B cell (primary cell): Measurements from ENCODE around the gene OCIAD2. TPM values are rescaled to one million over a fixed set of nuclear protein-coding genes. Genes with fewer than 3 reads are reported as not detected.
"Not testable (repeated sequence)": the region's sequence is repeated elsewhere in the genome, so short reads cannot be mapped to it uniquely, and the experiment has no call there.

ENCODE experiments used
- ATAC-seq: fragments of 200-7000 bp; cut with Tn5 transposase; one replicate; pipeline ENCODE4 v1.10.0; 2021; ENCODE audit warnings: low read depth, mild to moderate bottlenecking, moderate number of reproducible peaks, moderate library complexity
- CTCF ChIA-PET: fragments of 350-600 bp; sonication (Branson Sonifier 250); formaldehyde crosslinking; loops from one replicate; lab custom pipeline; 2021; ENCODE audit warnings: antibody characterized with exemption, inconsistent platforms; lab: Charles Lee
- POLR2A ChIA-PET: fragments of 350-600 bp; sonication (Branson Sonifier 250); formaldehyde crosslinking; loops from one replicate; lab custom pipeline; 2021; ENCODE audit warnings: antibody characterized with exemption; lab: Charles Lee
- DNase-seq: peaks from one replicate; pipeline ENCODE4 v3.0.0; 2013
- H2AFZ ChIP-seq: 2 replicates; pipeline ENCODE4 v1.6.1; 2012; ENCODE audit warnings: mild to moderate bottlenecking, low read depth, low read length; ENCODE audit not compliant: insufficient read depth, poor library complexity, severe bottlenecking
- H3K27ac ChIP-seq, 2 donors: 1 replicate in 1 of 2; 2 replicates in 1 of 2; pipeline ENCODE4 v1.5.1; 2012 to 2013; ENCODE audit warnings: low read length in 2 of 2, mild to moderate bottlenecking in 2 of 2, moderate library complexity in 1 of 2
- H3K27me3 ChIP-seq, 4 experiments: fragments of 200-600 bp in 1 of 4; sonication (generic) in 1 of 4; replicated peaks in 1 of 4; 1 replicate in 2 of 4; 2 replicates in 2 of 4; pipeline versions ENCODE4 v1.6.1 to v1.7.0; 2013 to 2016; ENCODE audit warnings: low read length in 3 of 4, mild to moderate bottlenecking in 2 of 4, mixed read lengths in 1 of 4, moderate library complexity in 1 of 4; ENCODE audit not compliant: insufficient read depth in 4 of 4, control insufficient read depth in 3 of 4; ENCODE audit errors: control extremely low read depth in 1 of 4
- H3K36me3 ChIP-seq, 2 experiments: replicated peaks in 1 of 2; 1 replicate in 1 of 2; 2 replicates in 1 of 2; pipeline versions ENCODE4 v1.6.1 to v1.7.1; 2013; ENCODE audit warnings: low read length in 1 of 2; ENCODE audit not compliant: insufficient read depth in 2 of 2, control insufficient read depth in 1 of 2; ENCODE audit errors: control extremely low read depth in 1 of 2, extremely low read depth in 1 of 2
- H3K4me1 ChIP-seq, 2 donors: fragments of 200-600 bp in 1 of 2; sonication (generic) in 1 of 2; 1 replicate in 1 of 2; 2 replicates in 1 of 2; pipeline versions ENCODE4 v1.5.1 to v1.6.1; 2013 to 2017; ENCODE audit warnings: low read length in 2 of 2; ENCODE audit not compliant: control insufficient read depth in 2 of 2, insufficient read depth in 2 of 2
- H3K4me2 ChIP-seq: replicated peaks from 2 replicates; pipeline ENCODE3; 2012; ENCODE audit warnings: mild to moderate bottlenecking, low read depth, low read length; ENCODE audit not compliant: poor library complexity, severe bottlenecking
- H3K4me3 ChIP-seq, 5 experiments: fragments of 200-600 bp in 1 of 5; sonication (generic) in 1 of 5; 1 replicate in 3 of 5; 2 replicates in 2 of 5; pipeline versions ENCODE4 v1.5.1 to v1.7.0; 2011 to 2016; ENCODE audit warnings: low read length in 4 of 5, mild to moderate bottlenecking in 4 of 5, low read depth in 2 of 5, control low read depth in 1 of 5, moderate library complexity in 1 of 5; ENCODE audit not compliant: insufficient read depth in 1 of 5; ENCODE audit errors: control extremely low read depth in 1 of 5, extremely low read depth in 1 of 5
- H3K79me2 ChIP-seq: fragments of 200-600 bp; sonication (generic); one replicate; pipeline ENCODE4 v1.6.0; 2016; ENCODE audit warnings: low read length; ENCODE audit not compliant: control insufficient read depth, insufficient read depth
- H3K9ac ChIP-seq: fragments of 200-600 bp; sonication (generic); 2 replicates; pipeline ENCODE4 v1.6.1; 2017; ENCODE audit warnings: mild to moderate bottlenecking, low read length, moderate library complexity
- H3K9me3 ChIP-seq, 3 donors: one replicate each; pipeline versions ENCODE4 v1.6.1 to v1.7.1; 2013; ENCODE audit warnings: low read length in 2 of 3; ENCODE audit not compliant: control insufficient read depth in 2 of 3, insufficient read depth in 1 of 3; ENCODE audit errors: control extremely low read depth in 1 of 3
- H4K20me1 ChIP-seq: 2 replicates; pipeline ENCODE4 v1.6.0; 2012; ENCODE audit warnings: mild to moderate bottlenecking, low read length; ENCODE audit not compliant: insufficient read depth, control insufficient read depth, poor library complexity, severe bottlenecking
- H3K27ac Mint-ChIP-seq: one replicate; pipeline ENCODE4 v1.8.0; 2021; ENCODE audit warnings: mixed read lengths
- H3K27me3 Mint-ChIP-seq: one replicate; pipeline ENCODE4 v1.8.0; 2021; ENCODE audit warnings: mixed read lengths
- H3K4me1 Mint-ChIP-seq: one replicate; pipeline ENCODE4 v1.8.0; 2021; ENCODE audit warnings: mixed read lengths
- H3K4me3 Mint-ChIP-seq: one replicate; pipeline ENCODE4 v1.8.0; 2021; ENCODE audit warnings: mixed read lengths
- H3K9me3 Mint-ChIP-seq: one replicate; pipeline ENCODE4 v1.8.0; 2022; ENCODE audit warnings: mixed read lengths; ENCODE audit not compliant: insufficient read depth
- EZH2 ChIP-seq: IDR thresholded peaks from 2 replicates; pipeline ENCODE4 v1.6.1; 2012; ENCODE audit warnings: borderline replicate concordance, low read depth, mild to moderate bottlenecking, moderate library complexity, low read length; ENCODE audit not compliant: insufficient read depth, poor library complexity, severe bottlenecking
- WGBS: methylation state at CpG from one replicate; pipeline ENCODE4 v1.1.5; 2013; ENCODE audit warnings: missing lambda C conversion rate; ENCODE audit not compliant: insufficient coverage; 5-methylcytosine and 5-hydroxymethylcytosine counted together
- intact Hi-C: fragments of 100-400 bp; cut with micrococcal nuclease; formaldehyde crosslinking; loops from one replicate; pipeline ENCODE4 v1.10.0; 2022
- polyA plus RNA-seq: library from polyadenylated mRNA; depleted of rRNA; stranded (reverse); fragments of >200 nt; gene quantifications from 2 replicates; pipeline ENCODE4 v1.2.3, GENCODE V29; 2012
- total RNA-seq, 2 donors: library from RNA; stranded (reverse); fragments of 120-200 nt in 1 of 2; gene quantifications; 1 replicate in 1 of 2; 2 replicates in 1 of 2; pipeline versions ENCODE4 v1.2.3 to v1.2.4, GENCODE V29; 2013 to 2022
- TF ChIP-seq, protein P1 (sequence below): fragments of 200-600 bp; IDR thresholded peaks from one replicate; pipeline ENCODE4 v1.8.0; 2022; ENCODE audit warnings: antibody characterized with exemption, mild to moderate bottlenecking

Gene OCIAD2
- total and polyA plus RNA-seq, 2 donors (not counting 1 experiment from before 2014, with no cell fraction given) = 39.3 to 47.9 TPM

DNA sequence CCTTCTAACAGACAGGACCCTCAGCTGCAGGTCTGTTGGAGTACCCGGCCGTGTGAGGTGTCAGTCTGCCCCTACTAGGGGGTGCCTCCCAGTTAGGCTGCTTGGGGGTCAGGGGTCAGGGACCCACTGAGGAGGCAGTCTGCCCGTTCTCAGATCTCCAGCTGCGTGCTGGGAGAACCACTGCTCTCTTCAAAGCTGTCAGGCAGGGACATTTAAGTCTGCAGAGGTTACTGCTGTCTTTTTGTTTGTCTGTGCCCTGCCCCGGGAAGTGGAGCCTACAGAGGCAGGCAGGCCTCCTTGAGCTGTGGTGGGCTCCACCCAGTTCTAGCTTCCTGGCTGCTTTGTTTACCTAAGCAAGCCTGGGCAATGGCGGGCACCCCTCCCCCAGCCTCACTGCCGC, 16.5 kb upstream of the OCIAD2 start:
- H2AFZ ChIP-seq, H3K4me3 Mint-ChIP-seq, H3K9ac ChIP-seq, H3K9me3 Mint-ChIP-seq, H3K27ac Mint-ChIP-seq, H4K20me1 ChIP-seq, H3K4me3 ChIP-seq, CTCF ChIA-PET, ATAC-seq, H3K79me2 ChIP-seq, H3K9me3 ChIP-seq, H3K4me1 Mint-ChIP-seq, H3K4me2 ChIP-seq, H3K4me1 ChIP-seq, H3K36me3 ChIP-seq, POLR2A ChIA-PET, H3K27ac ChIP-seq, intact Hi-C loops, H3K27me3 ChIP-seq, DNase-seq: not testable (repeated sequence)
- peaks cover 11% of the 10 kb centered on the region for H3K27me3 Mint-ChIP-seq
- no CpG with 5 or more reads among the region's 7 CpGs for WGBS

- Histone ChIP-seq H3K36me3 (no peaks in the 10 kb centered on the region), H3K4me2 (no peak overlapping the region), H3K9ac (no peak overlapping the region), H3K27ac (no peak overlapping the region), H3K79me2 (no peaks in the 10 kb centered on the region), H4K20me1 (no peaks in the 10 kb centered on the region), H3K9me3 (no peaks in the 10 kb centered on the region), H3K4me1 (no peaks in the 10 kb centered on the region), H2AFZ (no peak overlapping the region), H3K27me3 (no peaks in the 10 kb centered on the region), H3K4me3 (no peak overlapping the region)
- H3K27me3 Mint-ChIP-seq = peaks cover 5% of the 10 kb centered on the region
- H3K4me3 Mint-ChIP-seq = no peak overlapping the region
- POLR2A ChIA-PET = no interaction called here
- no peak overlapping the region for H3K27ac Mint-ChIP-seq
- no peaks in the 10 kb centered on the region for H3K4me1 Mint-ChIP-seq
- CTCF ChIA-PET = interaction anchor here (0.8 kb wide), 1 partner anchor 48 kb away, joined by 3 read pairs; no protein-coding TSS in a partner anchor
- no peak for DNase-seq
- no peak for TF ChIP-seq EZH2
- TF ChIP-seq, protein P1, sequence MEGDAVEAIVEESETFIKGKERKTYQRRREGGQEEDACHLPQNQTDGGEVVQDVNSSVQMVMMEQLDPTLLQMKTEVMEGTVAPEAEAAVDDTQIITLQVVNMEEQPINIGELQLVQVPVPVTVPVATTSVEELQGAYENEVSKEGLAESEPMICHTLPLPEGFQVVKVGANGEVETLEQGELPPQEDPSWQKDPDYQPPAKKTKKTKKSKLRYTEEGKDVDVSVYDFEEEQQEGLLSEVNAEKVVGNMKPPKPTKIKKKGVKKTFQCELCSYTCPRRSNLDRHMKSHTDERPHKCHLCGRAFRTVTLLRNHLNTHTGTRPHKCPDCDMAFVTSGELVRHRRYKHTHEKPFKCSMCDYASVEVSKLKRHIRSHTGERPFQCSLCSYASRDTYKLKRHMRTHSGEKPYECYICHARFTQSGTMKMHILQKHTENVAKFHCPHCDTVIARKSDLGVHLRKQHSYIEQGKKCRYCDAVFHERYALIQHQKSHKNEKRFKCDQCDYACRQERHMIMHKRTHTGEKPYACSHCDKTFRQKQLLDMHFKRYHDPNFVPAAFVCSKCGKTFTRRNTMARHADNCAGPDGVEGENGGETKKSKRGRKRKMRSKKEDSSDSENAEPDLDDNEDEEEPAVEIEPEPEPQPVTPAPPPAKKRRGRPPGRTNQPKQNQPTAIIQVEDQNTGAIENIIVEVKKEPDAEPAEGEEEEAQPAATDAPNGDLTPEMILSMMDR = no peak
- WGBS = 100% methylated on average over 2 of the region's 3 CpGs
- no peaks in the 10 kb centered on the region for H3K9me3 Mint-ChIP-seq
- no peak for ATAC-seq
- intact Hi-C loops = no loop called here
Measured at GRCh38 chr4:48914311-48914710, 7.7 kb upstream of the OCIAD2 start.
